Right lung (tissue), 5 donors: ENCODE data around the gene CTXND2. TPM values are rescaled to one million over a fixed set of nuclear protein-coding genes. Genes with fewer than 3 reads are reported as not detected.
"Not testable (repeated sequence)": the region's sequence is repeated elsewhere in the genome, so short reads cannot be mapped to it uniquely, and the experiment has no call there.

Experiments used
- DNase-seq, 2 donors: peaks; one replicate each; pipeline ENCODE4 v3.0.0-alpha.2; 2013
- polyA plus RNA-seq, 5 donors: library from polyadenylated mRNA; unstranded; fragments of 120-200 nt; gene quantifications; one replicate each; pipeline versions ENCODE4 v1.2.1 to v1.2.3, GENCODE V29; 2013; ENCODE audit warnings: inconsistent platforms in 1 of 5, low replicate concordance in 1 of 5; ENCODE audit not compliant: insufficient read length in 5 of 5, insufficient read depth in 1 of 5

CTXND2 gene
- polyA plus RNA-seq, 5 donors = 0.13 TPM; not detected in 4

DNA sequence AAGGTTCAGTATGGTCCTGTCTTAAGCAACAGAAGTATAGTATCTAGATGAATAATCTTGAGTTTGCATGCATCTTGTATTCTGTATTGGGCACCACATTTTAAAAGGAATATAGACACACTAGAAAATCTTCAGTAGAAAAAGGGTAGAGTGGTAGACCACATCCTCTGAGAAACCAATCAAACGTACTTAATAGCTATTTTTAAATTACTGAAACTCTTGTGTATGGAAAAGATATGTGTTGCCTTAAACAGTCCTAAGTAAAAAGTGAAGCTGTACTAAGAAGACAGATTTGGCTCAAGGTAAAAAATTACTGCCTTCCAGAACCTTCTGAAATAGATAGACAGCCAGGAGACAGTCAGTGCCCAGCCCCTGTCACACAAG is 3.1 kb downstream of the CTXND2 start:
- DNase-seq = no peak

GRCh38 chr1:150893336-150893913 is 6.5 kb downstream of the CTXND2 start:
- no peak for DNase-seq

DNA sequence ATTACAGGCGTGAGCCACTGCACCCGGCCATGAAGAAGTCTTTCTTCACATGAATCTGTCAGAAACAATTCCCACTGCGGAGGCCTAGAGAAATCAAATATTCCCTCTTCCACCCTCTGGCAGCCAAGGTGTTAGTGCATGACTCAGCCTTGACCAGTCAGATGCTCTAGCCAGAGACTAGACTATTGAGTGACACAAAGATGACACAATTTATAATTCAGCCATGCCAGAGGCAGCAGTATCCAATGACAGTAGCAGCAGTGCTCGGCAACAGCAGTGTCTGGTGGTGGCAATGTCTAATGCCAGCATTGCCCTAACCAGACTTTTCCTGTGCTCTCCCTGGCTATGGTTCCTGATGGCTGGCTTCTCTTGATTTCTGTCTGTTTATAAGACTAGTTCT is 8.7 kb downstream of the CTXND2 start:
- DNase-seq = no peak

DNA sequence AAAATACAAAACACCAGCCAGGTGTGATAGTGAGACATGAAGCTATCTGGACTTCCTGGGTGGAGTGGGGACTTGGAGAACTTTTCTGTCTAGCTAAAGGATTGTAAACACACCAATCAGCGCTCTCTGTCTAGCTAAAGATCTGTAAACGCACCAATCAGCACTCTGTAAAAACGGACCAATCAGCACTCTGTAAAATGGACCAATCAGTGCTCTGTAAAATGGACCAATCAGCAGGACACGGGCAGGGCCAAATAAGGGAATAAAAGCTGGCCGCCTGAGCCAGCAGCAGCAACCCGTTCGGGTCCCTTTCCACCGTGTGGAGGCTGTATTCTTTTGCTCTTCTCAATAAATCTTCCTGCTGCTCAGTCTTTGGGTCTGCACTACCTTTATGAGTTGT is 12.9 kb downstream of the CTXND2 start:
- not testable (repeated sequence) for DNase-seq

- no peak for DNase-seq
Measured at GRCh38 chr1:150902346-150902745, 15.4 kb downstream of the CTXND2 start.

- DNase-seq = no peak
Measured at GRCh38 chr1:150902751-150903150, 15.8 kb downstream of the CTXND2 start.

- DNase-seq = no peak
Measured at GRCh38 chr1:150905301-150905700, 18.4 kb downstream of the CTXND2 start.

GRCh38 chr1:150906329-150906728 is 19.4 kb downstream of the CTXND2 start:
- DNase-seq = no peak

DNA sequence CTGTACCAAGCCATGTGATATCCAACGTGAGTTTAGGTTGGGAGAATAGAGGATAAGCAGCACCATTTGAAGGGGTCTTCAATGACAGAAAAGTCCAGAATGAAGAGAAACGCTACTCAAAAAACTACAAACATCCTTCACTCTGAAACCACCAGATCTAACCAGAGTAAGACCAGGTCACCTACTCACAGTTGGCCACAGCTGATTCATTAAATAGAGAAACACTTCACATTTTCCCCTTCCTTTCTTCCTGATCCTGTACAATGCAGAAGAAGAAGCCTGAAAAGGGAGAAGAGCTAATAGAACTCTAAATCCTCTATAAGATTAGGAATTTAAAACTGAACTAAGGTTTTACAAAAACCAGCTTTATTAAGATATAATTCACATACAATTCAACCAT is 19.9 kb downstream of the CTXND2 start:
- no peak for DNase-seq

- DNase-seq = no peak
Measured at GRCh38 chr1:150909585-150910180, 22.7 kb downstream of the CTXND2 start.

DNA sequence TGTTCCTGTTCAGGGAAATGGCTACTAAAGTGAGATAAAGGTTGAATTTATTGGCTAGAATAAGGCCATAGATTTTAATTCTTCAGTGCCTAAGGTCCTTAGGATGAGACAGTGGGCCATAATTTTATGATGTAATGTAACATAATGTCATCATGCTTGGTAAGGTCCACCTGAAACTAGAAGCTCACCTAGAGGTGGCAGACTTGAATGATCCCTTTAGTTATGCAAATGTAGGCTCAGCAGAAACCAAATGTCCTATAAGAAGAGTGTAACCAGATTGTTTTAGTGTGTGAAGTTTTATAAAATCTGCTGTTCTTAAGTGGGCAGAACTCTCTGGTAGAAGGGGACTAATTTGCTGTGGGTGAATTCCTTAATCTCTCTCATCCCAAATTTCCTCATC is 25.7 kb downstream of the CTXND2 start:
- no peak for DNase-seq

DNA sequence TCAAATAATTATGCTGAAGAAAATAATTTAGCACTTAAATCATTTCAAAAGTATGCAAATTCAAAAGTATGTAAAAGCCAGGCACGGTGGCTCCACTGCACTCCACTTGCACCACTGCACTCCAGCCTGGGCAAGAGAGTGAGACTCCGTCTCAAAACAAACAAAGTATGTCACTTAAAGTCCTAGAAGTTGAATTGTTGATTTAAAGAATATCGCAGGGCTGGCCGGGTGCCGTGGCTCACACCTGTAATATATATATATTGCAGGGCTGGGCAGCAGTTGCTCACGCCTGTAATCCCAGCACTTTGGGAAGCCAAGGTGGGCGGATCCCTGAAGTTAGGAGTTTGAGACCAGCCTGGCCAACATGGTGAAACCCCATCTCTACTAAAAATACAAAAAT is 30.5 kb downstream of the CTXND2 start:
- no peak for DNase-seq

GRCh38 chr1:150922519-150922975 is 35.6 kb downstream of the CTXND2 start:
- DNase-seq = peak in 1 of 2 donors; percentile 53

- DNase-seq = peak in 1 of 2 donors; percentile 1
Measured at GRCh38 chr1:150925080-150925479, 38.1 kb downstream of the CTXND2 start.

DNA sequence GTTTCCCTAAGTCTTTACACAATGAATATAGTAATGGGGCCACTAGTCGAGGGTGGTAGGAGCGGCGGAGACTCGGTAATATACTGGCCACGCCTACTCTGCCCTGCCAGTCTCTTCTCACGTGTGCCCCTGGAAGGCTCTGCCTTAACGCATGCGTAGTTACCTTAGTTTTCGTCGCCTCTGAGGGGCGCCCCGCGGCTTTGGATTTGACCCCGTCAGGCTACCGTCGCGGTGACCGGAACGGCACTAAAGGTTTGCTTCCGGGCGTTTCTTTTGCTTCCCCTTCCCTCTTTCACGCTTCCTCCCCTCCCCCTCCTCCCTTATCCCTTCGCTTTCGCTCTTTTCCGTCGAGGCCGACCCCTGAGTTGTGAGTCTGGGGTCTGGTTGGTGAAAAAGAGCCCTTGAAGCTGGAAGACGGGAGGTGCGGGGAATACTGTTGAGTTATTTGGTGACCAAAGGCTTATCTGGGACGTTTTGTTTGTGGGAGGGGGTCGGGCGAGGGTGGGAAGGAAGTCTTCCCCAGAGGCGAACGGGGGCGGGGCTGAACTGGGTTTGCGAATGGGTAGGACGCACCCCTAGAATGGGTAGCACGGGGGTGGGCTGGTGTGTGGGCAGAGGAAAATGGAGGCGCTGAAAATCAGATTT is 39.3 kb downstream of the CTXND2 start, which contains the start of gene SETDB1:
TSS of gene SETDB1 (plus strand) at position 267 of the 645 bp plus-strand sequence. CDS start 1,352 bp downstream, outside the sequence.
- peak; percentile 94 to 96 for DNase-seq

DNA sequence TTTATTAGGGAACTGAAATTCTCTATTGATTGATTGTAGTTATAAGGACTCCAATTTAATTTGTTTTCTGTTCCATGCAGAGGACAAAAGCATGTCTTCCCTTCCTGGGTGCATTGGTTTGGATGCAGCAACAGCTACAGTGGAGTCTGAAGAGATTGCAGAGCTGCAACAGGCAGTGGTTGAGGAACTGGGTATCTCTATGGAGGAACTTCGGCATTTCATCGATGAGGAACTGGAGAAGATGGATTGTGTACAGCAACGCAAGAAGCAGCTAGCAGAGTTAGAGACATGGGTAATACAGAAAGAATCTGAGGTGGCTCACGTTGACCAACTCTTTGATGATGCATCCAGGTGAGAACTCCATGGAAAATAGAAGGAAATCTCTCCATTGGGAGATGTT is 40.7 kb downstream of the CTXND2 start:
- no peak for DNase-seq

DNA sequence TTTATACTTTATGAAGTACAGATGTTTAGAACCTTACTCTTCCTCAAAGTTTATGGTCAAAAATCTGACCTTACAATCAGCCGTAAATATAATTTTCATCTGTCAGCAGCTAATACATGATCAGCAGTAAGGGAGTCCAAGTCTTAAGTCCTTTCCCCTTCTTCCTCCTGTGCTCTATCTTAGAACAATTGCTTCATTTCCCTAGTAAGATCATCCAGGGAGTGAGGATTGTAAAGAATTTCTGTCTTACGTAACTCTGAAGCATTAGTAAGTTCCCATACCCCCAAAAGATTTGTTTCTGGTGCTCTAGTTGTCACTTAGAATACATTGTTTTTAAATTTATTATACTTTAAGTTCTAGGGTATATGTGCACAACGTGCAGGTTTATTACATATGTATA is 41.4 kb downstream of the CTXND2 start:
- DNase-seq = no peak

DNA sequence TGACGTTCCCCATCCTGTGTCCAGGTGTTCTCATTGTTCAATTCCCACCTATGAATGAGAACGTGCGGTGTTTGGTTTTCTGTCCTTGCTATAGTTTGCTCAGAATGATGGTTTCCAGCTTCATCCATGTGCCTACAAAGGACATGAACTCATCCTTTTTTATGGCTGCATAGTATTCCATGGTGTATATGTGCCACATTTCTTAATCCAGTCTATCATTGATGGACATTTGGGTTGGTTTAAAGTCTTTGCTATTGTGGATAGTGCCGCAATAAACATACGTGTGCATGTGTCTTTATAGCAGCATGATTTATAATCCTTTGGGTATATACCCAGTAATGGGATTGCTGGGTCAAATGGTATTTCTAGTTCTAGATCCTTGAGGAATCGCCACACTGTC is 41.8 kb downstream of the CTXND2 start:
- DNase-seq = not testable (repeated sequence)

- peak in 1 of 2 donors; percentile 2 for DNase-seq
Measured at GRCh38 chr1:150931773-150932172, 44.8 kb downstream of the CTXND2 start.

GRCh38 chr1:150944856-150945255 is 57.9 kb downstream of the CTXND2 start:
- no peak for DNase-seq

DNA sequence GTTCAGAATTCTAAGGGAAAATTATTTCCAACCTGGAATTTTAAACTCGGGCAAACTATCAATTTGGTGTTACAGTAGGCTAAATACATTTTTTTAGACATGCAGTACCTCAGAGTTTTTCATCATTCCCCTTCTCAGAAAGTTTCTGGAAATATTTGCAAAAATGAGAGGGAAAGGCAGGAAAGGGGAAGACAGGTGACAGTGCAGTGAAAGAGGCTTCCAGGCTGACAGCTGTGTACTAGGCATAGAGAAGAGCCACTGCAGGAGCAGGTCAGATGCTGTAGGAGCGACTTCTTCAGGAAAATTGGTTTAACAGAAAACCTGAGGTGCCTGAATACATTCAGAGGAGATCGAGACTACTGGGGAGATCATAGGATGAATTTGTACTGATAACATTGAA is 67.8 kb downstream of the CTXND2 start:
- DNase-seq = no peak

DNA sequence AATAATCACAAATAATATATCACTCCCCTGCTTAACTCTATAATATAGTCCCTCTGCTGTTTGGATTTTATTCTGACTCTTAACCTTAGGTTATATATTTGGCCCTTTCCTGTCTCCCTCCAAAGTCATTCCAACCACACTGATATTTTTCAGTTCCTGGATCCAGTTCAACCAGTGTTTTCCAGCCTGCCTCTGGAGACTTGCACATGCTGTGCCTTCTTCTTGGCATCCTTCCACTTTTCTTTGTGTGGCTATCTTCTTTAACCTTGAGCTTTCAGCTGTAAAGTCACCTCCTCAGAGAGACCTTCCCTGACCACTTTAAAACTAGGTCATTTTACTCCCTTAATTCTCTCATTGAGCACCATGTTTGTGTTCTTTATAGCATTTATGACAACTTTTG is 68.3 kb downstream of the CTXND2 start:
- DNase-seq = no peak

DNA sequence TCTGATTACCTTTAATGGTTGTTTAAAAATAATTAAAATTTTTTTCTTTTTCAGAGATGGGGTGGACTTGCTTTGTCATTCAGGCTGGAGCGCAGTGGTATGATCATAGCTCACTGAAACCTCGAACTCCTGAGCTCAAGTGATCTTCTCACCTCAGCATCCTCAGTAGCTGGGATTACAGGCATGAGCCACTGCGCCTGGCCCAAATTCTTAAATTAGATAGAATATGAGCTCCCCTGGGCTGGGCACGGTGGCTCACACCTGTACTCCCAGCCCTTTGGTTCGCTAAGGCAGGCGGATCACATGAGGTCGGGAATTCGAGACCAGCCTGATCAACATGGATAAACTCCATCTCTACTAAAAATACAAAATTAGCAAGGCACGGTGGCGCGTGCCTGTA is 70.7 kb downstream of the CTXND2 start:
- DNase-seq = no peak
